ENCODE measurements around the gene TMEM30A.

The TMEM30A gene

GRCh38 chr6:75315978-75316377, 31.4 kb upstream of the TMEM30A start:
- Histone ChIP-seq H3K9me3 (ENCODE audit: low read depth, low read length) (no peaks in the 10 kb centered on the region), H3K9ac (ENCODE audit: insufficient read length) (no peak overlapping the region), H3K36me3 (ENCODE audit: insufficient read depth, low read length) (no peaks in the 10 kb centered on the region), H3K4me3 (no peak overlapping the region), H3K27ac (no peak overlapping the region)
- DNase-seq (ENCODE audit: low read depth, low spot score), result no peak
- TF ChIP-seq POLR2AphosphoS5 (IDR thresholded peaks at IDR 0.05; ENCODE audit: borderline replicate concordance, low read depth, low read length) (no peak), EZH2 (IDR thresholded peaks at IDR 0.05) (no peak)

GRCh38 chr6:75308250-75308988, 23.8 kb upstream of the TMEM30A start:
- H3K4me3 ChIP-seq, result no peak overlapping the region

GRCh38 chr6:75307364-75308004, 22.9 kb upstream of the TMEM30A start:
- DNase-seq (ENCODE audit: low read depth, low spot score), result no peak
- Histone ChIP-seq H3K9me3 (ENCODE audit: low read depth, low read length) (no peaks in the 10 kb centered on the region), H3K4me3 (no peak overlapping the region), H3K27ac (no peak overlapping the region), H3K36me3 (ENCODE audit: insufficient read depth, low read length) (no peaks in the 10 kb centered on the region), H3K9ac (ENCODE audit: insufficient read length) (no peak overlapping the region)
- TF ChIP-seq FOXP2 (optimal IDR thresholded peaks at IDR 0.05; ENCODE audit: control extremely low read depth, extremely low read length, insufficient read depth) (no peak), POLR2AphosphoS5 (IDR thresholded peaks at IDR 0.05; ENCODE audit: borderline replicate concordance, low read depth, low read length) (no peak), EZH2 (IDR thresholded peaks at IDR 0.05) (no peak)

More at GRCh38 chr6:75308250-75308988, 23.8 kb upstream of the TMEM30A start:
- no peak overlapping the region for H3K9ac ChIP-seq (ENCODE audit: insufficient read length)
- TF ChIP-seq FOXP2 (optimal IDR thresholded peaks at IDR 0.05; ENCODE audit: control extremely low read depth, extremely low read length, insufficient read depth) (no peak), EZH2 (IDR thresholded peaks at IDR 0.05) (no peak), POLR2AphosphoS5 (IDR thresholded peaks at IDR 0.05; ENCODE audit: borderline replicate concordance, low read depth, low read length) (no peak)
- H3K9me3 ChIP-seq (ENCODE audit: low read depth, low read length), result no peaks in the 10 kb centered on the region
- H3K27ac ChIP-seq, result no peak overlapping the region
- no peaks in the 10 kb centered on the region for H3K36me3 ChIP-seq (ENCODE audit: insufficient read depth, low read length)
- DNase-seq (ENCODE audit: low read depth, low spot score), result no peak

GRCh38 chr6:75306064-75306463, 21.5 kb upstream of the TMEM30A start:
- no peak overlapping the region for H3K4me3 ChIP-seq
- no peak overlapping the region for H3K9ac ChIP-seq (ENCODE audit: insufficient read length)
- no peak overlapping the region for H3K27ac ChIP-seq
- no peak for TF ChIP-seq FOXP2 (optimal IDR thresholded peaks at IDR 0.05; ENCODE audit: control extremely low read depth, extremely low read length, insufficient read depth)
- no peak for TF ChIP-seq EZH2 (IDR thresholded peaks at IDR 0.05)
- TF ChIP-seq POLR2AphosphoS5 (IDR thresholded peaks at IDR 0.05; ENCODE audit: borderline replicate concordance, low read depth, low read length), result no peak
- DNase-seq (ENCODE audit: low read depth, low spot score), result no peak
- H3K9me3 ChIP-seq (ENCODE audit: low read depth, low read length), result no peaks in the 10 kb centered on the region
- no peaks in the 10 kb centered on the region for H3K36me3 ChIP-seq (ENCODE audit: insufficient read depth, low read length)

- TF ChIP-seq EZH2 (IDR thresholded peaks at IDR 0.05) (no peak), POLR2AphosphoS5 (IDR thresholded peaks at IDR 0.05; ENCODE audit: borderline replicate concordance, low read depth, low read length) (no peak), FOXP2 (optimal IDR thresholded peaks at IDR 0.05; ENCODE audit: control extremely low read depth, extremely low read length, insufficient read depth) (no peak)
- Histone ChIP-seq H3K9ac (ENCODE audit: insufficient read length) (no peak overlapping the region), H3K27ac (no peak overlapping the region), H3K9me3 (ENCODE audit: low read depth, low read length) (no peaks in the 10 kb centered on the region), H3K36me3 (ENCODE audit: insufficient read depth, low read length) (no peaks in the 10 kb centered on the region), H3K4me3 (no peak overlapping the region)
- no peak for DNase-seq (ENCODE audit: low read depth, low spot score)
Observed at GRCh38 chr6:75305573-75305972, 21.0 kb upstream of the TMEM30A start.

GRCh38 chr6:75302280-75302679, 17.7 kb upstream of the TMEM30A start:
- Histone ChIP-seq H3K27ac (no peak overlapping the region), H3K4me3 (no peak overlapping the region), H3K9me3 (ENCODE audit: low read depth, low read length) (no peaks in the 10 kb centered on the region), H3K36me3 (ENCODE audit: insufficient read depth, low read length) (no peaks in the 10 kb centered on the region), H3K9ac (ENCODE audit: insufficient read length) (no peak overlapping the region)
- TF ChIP-seq FOXP2 (optimal IDR thresholded peaks at IDR 0.05; ENCODE audit: control extremely low read depth, extremely low read length, insufficient read depth) (no peak), POLR2AphosphoS5 (IDR thresholded peaks at IDR 0.05; ENCODE audit: borderline replicate concordance, low read depth, low read length) (no peak), EZH2 (IDR thresholded peaks at IDR 0.05) (no peak)
- DNase-seq (ENCODE audit: low read depth, low spot score), result no peak

GRCh38 chr6:75301537-75301936, 16.9 kb upstream of the TMEM30A start:
- DNase-seq (ENCODE audit: low read depth, low spot score), result no peak
- H3K9ac ChIP-seq (ENCODE audit: insufficient read length), result no peak overlapping the region
- H3K27ac ChIP-seq, result no peak overlapping the region
- no peaks in the 10 kb centered on the region for H3K9me3 ChIP-seq (ENCODE audit: low read depth, low read length)
- H3K4me3 ChIP-seq, result no peak overlapping the region
- TF ChIP-seq POLR2AphosphoS5 (IDR thresholded peaks at IDR 0.05; ENCODE audit: borderline replicate concordance, low read depth, low read length), result no peak
- no peak for TF ChIP-seq EZH2 (IDR thresholded peaks at IDR 0.05)
- TF ChIP-seq FOXP2 (optimal IDR thresholded peaks at IDR 0.05; ENCODE audit: control extremely low read depth, extremely low read length, insufficient read depth), result no peak
- H3K36me3 ChIP-seq (ENCODE audit: insufficient read depth, low read length), result no peaks in the 10 kb centered on the region

- no peak overlapping the region for H3K27ac ChIP-seq
- H3K4me3 ChIP-seq, result no peak overlapping the region
- DNase-seq (ENCODE audit: low read depth, low spot score), result no peak
- H3K9me3 ChIP-seq (ENCODE audit: low read depth, low read length), result no peaks in the 10 kb centered on the region
- no peaks in the 10 kb centered on the region for H3K36me3 ChIP-seq (ENCODE audit: insufficient read depth, low read length)
- H3K9ac ChIP-seq (ENCODE audit: insufficient read length), result no peak overlapping the region
- TF ChIP-seq EZH2 (IDR thresholded peaks at IDR 0.05) (no peak), FOXP2 (optimal IDR thresholded peaks at IDR 0.05; ENCODE audit: control extremely low read depth, extremely low read length, insufficient read depth) (no peak), POLR2AphosphoS5 (IDR thresholded peaks at IDR 0.05; ENCODE audit: borderline replicate concordance, low read depth, low read length) (no peak)
Observed at GRCh38 chr6:75301088-75301487, 16.5 kb upstream of the TMEM30A start.

Data from SK-N-MC (cell line).